Fibroblast of pulmonary artery (primary cell): ENCODE data around the gene RNF4.
"Not testable (repeated sequence)": the region's sequence is repeated elsewhere in the genome, so short reads cannot be mapped to it uniquely, and the experiment has no call there.

Source experiments
- DNase-seq: peaks from one replicate; pipeline ENCODE4 v3.0.0-alpha.2; 2010; ENCODE audit warnings: low read depth
- H3K4me3 ChIP-seq: replicated peaks from 2 replicates; pipeline ENCODE4 v1.5.1; 2011; ENCODE audit warnings: low read depth, mild to moderate bottlenecking, control low read depth, low read length, moderate library complexity
- CTCF ChIP-seq: IDR thresholded peaks from 2 replicates; pipeline ENCODE4 v1.5.1; 2011; ENCODE audit warnings: mild to moderate bottlenecking, control low read depth, low read length, inconsistent platforms; ENCODE audit errors: missing control alignments

Gene RNF4

GRCh38 chr4:2537011-2537830 is 68.3 kb downstream of the RNF4 start:
- peak; percentile 23 for DNase-seq
- TF ChIP-seq CTCF = no peak
- peak overlapping the region; percentile 62 for H3K4me3 ChIP-seq

- DNase-seq, H3K4me3 ChIP-seq: not testable (repeated sequence)
Observed at GRCh38 chr4:2543580-2544191, 74.8 kb downstream of the RNF4 start.

- no peak for TF ChIP-seq CTCF
- no peak for DNase-seq
- H3K4me3 ChIP-seq = no peak overlapping the region
Observed at GRCh38 chr4:2545321-2546013, 76.6 kb downstream of the RNF4 start.

GRCh38 chr4:2546286-2546823 is 77.4 kb downstream of the RNF4 start:
- TF ChIP-seq CTCF = no peak
- no peak overlapping the region for H3K4me3 ChIP-seq
- no peak for DNase-seq

GRCh38 chr4:2546961-2547691 is 78.2 kb downstream of the RNF4 start:
- not testable (repeated sequence) for DNase-seq

GRCh38 chr4:2551118-2551517 is 82.2 kb downstream of the RNF4 start:
- no peak overlapping the region for H3K4me3 ChIP-seq
- TF ChIP-seq CTCF = no peak
- DNase-seq = no peak

More at GRCh38 chr4:2546961-2547691, 78.2 kb downstream of the RNF4 start:
- not testable (repeated sequence) for H3K4me3 ChIP-seq

- no peak overlapping the region for H3K4me3 ChIP-seq
- DNase-seq = no peak
- TF ChIP-seq CTCF = no peak
Observed at GRCh38 chr4:2552806-2553205, 83.9 kb downstream of the RNF4 start.
